Measurements from ENCODE around the gene KLHDC8B.

GRCh38 chr3:49171775-49172500 is 540 bp downstream of the KLHDC8B start:
- TF ChIP-seq ARNT (IDR thresholded peaks at IDR 0.05) (no peak), NFRKB (IDR thresholded peaks at IDR 0.05) (no peak), SP1 (IDR thresholded peaks at IDR 0.05) (no peak), FOXM1 (IDR thresholded peaks at IDR 0.05; ENCODE audit: borderline replicate concordance) (no peak)

Measured in HEK293T (cell line).